ENCODE measurements around the gene DLG1.

DLG1 gene

DNA sequence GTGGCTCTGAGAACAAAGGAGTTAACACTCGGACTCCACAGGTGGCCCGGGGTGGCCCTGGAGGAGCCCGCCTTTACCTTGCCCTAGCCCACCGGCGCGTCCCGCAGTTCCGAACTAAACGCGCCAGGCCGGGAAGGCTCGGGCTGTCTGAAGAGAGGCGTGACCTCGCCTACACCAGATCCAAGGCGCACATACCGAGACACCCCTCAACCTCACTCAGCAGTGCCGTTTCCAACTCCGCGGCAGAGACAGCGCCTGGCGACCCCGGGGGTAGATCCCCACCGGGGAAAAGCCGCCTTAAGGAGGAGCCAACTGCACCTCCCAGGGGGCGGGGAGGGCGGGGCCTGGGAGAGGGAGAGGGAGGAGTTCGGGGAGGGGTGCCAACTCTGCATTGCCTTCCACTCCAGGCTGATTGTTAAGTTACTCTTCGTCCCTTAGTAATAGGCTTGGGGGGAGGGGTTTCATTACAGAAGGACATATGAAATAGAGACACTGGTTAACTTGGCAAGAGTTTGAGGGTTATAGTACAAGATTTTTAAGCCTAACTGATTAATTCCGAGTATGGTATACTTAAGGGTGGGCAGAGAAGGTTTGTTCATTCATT, at the start of gene DLG1:
DLG1 (minus strand) TSS at position 272 of the 604 bp plus-strand sequence. CDS start 1,408 bp downstream, outside the sequence.
- H3K4me3 Mint-ChIP-seq, result peak within 1 kb of the TSS; percentile 88
- peak within 1 kb of the TSS; percentile 96 for H3K27ac Mint-ChIP-seq
- H3K9me3 Mint-ChIP-seq, result no peaks in the 10 kb centered on the region
- H3K36me3 Mint-ChIP-seq (ENCODE audit: low read depth), result peaks cover 35% of the 10 kb centered on the region
- H3K4me1 Mint-ChIP-seq (ENCODE audit: low read depth), result peaks cover 36% of the 10 kb centered on the region
- DNase-seq, result peak; percentile 93
- peaks cover 26% of the 10 kb centered on the region for H3K27me3 Mint-ChIP-seq

GRCh38 chr3:197348014-197348413, 49.6 kb upstream of the DLG1 start:
- H3K4me3 Mint-ChIP-seq, result no peak overlapping the region
- no peaks in the 10 kb centered on the region for H3K9me3 Mint-ChIP-seq
- H3K36me3 Mint-ChIP-seq (ENCODE audit: low read depth), result no peaks in the 10 kb centered on the region
- H3K4me1 Mint-ChIP-seq (ENCODE audit: low read depth), result no peaks in the 10 kb centered on the region
- no peak for DNase-seq
- H3K27me3 Mint-ChIP-seq, result no peaks in the 10 kb centered on the region
- no peak overlapping the region for H3K27ac Mint-ChIP-seq

GRCh38 chr3:197345390-197345789, 47.0 kb upstream of the DLG1 start:
- Mint-ChIP-seq H3K36me3 (ENCODE audit: low read depth) (no peaks in the 10 kb centered on the region), H3K9me3 (no peaks in the 10 kb centered on the region), H3K4me3 (no peak overlapping the region), H3K4me1 (ENCODE audit: low read depth) (no peaks in the 10 kb centered on the region), H3K27ac (no peak overlapping the region), H3K27me3 (no peaks in the 10 kb centered on the region)
- no peak for DNase-seq

- DNase-seq, result no peak
- Mint-ChIP-seq H3K9me3 (no peaks in the 10 kb centered on the region), H3K36me3 (ENCODE audit: low read depth) (no peaks in the 10 kb centered on the region), H3K27me3 (no peaks in the 10 kb centered on the region), H3K4me1 (ENCODE audit: low read depth) (no peaks in the 10 kb centered on the region), H3K4me3 (no peak overlapping the region), H3K27ac (no peak overlapping the region)
These were observed 46.3 kb upstream of the DLG1 start for GRCh38 chr3:197344582-197345318.

DNA sequence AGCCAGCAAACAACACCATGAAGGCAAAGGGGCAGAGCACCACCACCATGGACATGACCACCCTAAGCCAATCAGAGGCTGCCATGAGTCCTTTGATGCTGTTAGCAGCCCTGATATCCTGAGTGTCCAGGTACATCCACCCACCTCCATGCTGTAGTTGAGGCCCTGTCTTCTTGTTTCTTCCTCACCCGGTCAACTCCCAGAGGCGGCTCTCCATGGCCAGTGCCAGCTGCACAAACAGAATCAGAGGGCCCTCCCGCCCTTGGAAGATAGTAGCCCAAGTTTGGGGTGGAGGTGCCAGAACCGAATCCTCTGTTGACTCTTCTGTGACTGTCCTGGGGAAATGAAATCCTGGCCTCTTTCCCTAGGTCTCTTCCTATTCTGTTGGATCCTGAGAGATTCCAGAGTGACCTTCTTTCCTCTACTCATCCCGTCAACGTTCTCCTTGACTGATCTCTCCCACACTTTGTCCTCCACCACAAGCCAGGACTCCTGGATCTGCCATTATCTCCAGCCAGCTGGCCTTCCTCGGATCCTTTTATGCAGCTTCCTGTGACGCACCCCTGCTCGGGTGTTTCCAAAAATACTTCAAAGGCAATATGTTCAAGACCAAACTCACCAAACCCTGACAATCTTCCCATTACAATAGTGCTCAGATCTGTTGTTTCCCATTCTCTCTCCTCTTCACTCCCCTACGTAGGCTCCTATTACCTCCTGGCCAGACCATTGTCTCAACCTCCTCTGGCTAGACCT, 45.4 kb upstream of the DLG1 start:
- Mint-ChIP-seq H3K27ac (no peak overlapping the region), H3K36me3 (ENCODE audit: low read depth) (no peaks in the 10 kb centered on the region), H3K4me3 (no peak overlapping the region), H3K9me3 (no peaks in the 10 kb centered on the region), H3K27me3 (no peaks in the 10 kb centered on the region), H3K4me1 (ENCODE audit: low read depth) (no peaks in the 10 kb centered on the region)
- no peak for DNase-seq

DNA sequence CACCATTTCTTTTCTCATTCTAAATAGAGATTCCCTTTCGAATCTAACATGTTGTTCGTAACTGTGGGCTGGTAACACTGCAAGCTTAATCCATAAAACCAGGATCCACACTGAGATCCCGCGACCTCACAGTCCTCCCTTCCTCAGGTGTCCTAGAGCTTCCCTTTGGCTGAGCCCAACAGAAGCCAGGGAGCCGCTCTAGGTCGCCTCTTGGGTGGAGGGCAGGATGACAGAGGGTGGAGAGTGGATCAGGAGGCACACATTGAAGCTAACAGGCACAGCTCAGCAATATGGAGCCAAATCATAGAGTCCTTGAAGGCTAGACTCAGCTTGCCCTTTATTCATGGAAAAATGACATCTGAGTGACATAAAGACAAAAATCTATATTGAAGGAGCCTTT, 44.7 kb upstream of the DLG1 start:
- H3K9me3 Mint-ChIP-seq, result no peaks in the 10 kb centered on the region
- H3K27ac Mint-ChIP-seq, result no peak overlapping the region
- H3K36me3 Mint-ChIP-seq (ENCODE audit: low read depth), result no peaks in the 10 kb centered on the region
- no peak for DNase-seq
- no peaks in the 10 kb centered on the region for H3K27me3 Mint-ChIP-seq
- H3K4me1 Mint-ChIP-seq (ENCODE audit: low read depth), result no peaks in the 10 kb centered on the region
- no peak overlapping the region for H3K4me3 Mint-ChIP-seq

- Mint-ChIP-seq H3K36me3 (ENCODE audit: low read depth) (no peaks in the 10 kb centered on the region), H3K4me1 (ENCODE audit: low read depth) (no peaks in the 10 kb centered on the region), H3K27me3 (no peaks in the 10 kb centered on the region), H3K4me3 (no peak overlapping the region), H3K27ac (no peak overlapping the region), H3K9me3 (no peaks in the 10 kb centered on the region)
- no peak for DNase-seq
These were observed 42.1 kb upstream of the DLG1 start for GRCh38 chr3:197340521-197340871.

GRCh38 chr3:197339841-197340520, 41.6 kb upstream of the DLG1 start:
- no peaks in the 10 kb centered on the region for H3K4me1 Mint-ChIP-seq (ENCODE audit: low read depth)
- DNase-seq, result no peak
- no peak overlapping the region for H3K4me3 Mint-ChIP-seq
- no peaks in the 10 kb centered on the region for H3K36me3 Mint-ChIP-seq (ENCODE audit: low read depth)
- no peak overlapping the region for H3K27ac Mint-ChIP-seq
- no peaks in the 10 kb centered on the region for H3K9me3 Mint-ChIP-seq
- no peaks in the 10 kb centered on the region for H3K27me3 Mint-ChIP-seq

- H3K9me3 Mint-ChIP-seq, result no peaks in the 10 kb centered on the region
- no peaks in the 10 kb centered on the region for H3K4me1 Mint-ChIP-seq (ENCODE audit: low read depth)
- H3K27ac Mint-ChIP-seq, result no peak overlapping the region
These were observed 40.2 kb upstream of the DLG1 start for GRCh38 chr3:197338586-197338985.

GRCh38 chr3:197337656-197338055, 39.2 kb upstream of the DLG1 start:
- Mint-ChIP-seq H3K4me1 (ENCODE audit: low read depth) (no peaks in the 10 kb centered on the region), H3K27ac (no peak overlapping the region), H3K4me3 (no peak overlapping the region), H3K27me3 (peaks cover 3% of the 10 kb centered on the region), H3K36me3 (ENCODE audit: low read depth) (no peaks in the 10 kb centered on the region), H3K9me3 (no peaks in the 10 kb centered on the region)
- no peak for DNase-seq

More at GRCh38 chr3:197338586-197338985, 40.2 kb upstream of the DLG1 start:
- Mint-ChIP-seq H3K27me3 (peaks cover 2% of the 10 kb centered on the region), H3K36me3 (ENCODE audit: low read depth) (no peaks in the 10 kb centered on the region), H3K4me3 (no peak overlapping the region)
- DNase-seq, result no peak

- Mint-ChIP-seq H3K4me1 (ENCODE audit: low read depth) (no peaks in the 10 kb centered on the region), H3K9me3 (no peaks in the 10 kb centered on the region), H3K4me3 (no peak overlapping the region), H3K27ac (no peak overlapping the region), H3K27me3 (peaks cover 6% of the 10 kb centered on the region), H3K36me3 (ENCODE audit: low read depth) (no peaks in the 10 kb centered on the region)
- DNase-seq, result no peak
These were observed 38.8 kb upstream of the DLG1 start for GRCh38 chr3:197337214-197337613.

DNA sequence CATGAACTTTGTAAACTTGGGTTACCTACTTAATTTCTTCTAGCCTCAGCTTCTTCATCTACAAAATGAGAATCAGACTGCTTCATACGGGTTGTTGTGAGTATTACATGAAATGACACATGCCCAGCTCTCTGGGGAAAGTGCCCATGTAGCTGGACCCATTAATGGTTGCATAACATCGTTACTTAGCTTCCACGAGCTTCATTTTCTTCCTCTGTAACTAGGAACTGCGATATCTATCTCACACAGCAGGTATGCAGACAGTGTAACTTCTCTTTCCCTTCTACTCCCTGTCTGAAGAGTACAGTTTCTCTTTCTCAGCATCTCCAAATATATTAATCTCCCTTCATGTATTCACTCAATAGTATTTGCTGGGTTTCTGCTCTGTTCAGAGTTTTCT, 37.9 kb upstream of the DLG1 start:
- Mint-ChIP-seq H3K27ac (no peak overlapping the region), H3K9me3 (no peaks in the 10 kb centered on the region), H3K36me3 (ENCODE audit: low read depth) (no peaks in the 10 kb centered on the region), H3K4me3 (no peak overlapping the region), H3K4me1 (ENCODE audit: low read depth) (no peaks in the 10 kb centered on the region), H3K27me3 (peaks cover 9% of the 10 kb centered on the region)
- DNase-seq, result no peak

DNA sequence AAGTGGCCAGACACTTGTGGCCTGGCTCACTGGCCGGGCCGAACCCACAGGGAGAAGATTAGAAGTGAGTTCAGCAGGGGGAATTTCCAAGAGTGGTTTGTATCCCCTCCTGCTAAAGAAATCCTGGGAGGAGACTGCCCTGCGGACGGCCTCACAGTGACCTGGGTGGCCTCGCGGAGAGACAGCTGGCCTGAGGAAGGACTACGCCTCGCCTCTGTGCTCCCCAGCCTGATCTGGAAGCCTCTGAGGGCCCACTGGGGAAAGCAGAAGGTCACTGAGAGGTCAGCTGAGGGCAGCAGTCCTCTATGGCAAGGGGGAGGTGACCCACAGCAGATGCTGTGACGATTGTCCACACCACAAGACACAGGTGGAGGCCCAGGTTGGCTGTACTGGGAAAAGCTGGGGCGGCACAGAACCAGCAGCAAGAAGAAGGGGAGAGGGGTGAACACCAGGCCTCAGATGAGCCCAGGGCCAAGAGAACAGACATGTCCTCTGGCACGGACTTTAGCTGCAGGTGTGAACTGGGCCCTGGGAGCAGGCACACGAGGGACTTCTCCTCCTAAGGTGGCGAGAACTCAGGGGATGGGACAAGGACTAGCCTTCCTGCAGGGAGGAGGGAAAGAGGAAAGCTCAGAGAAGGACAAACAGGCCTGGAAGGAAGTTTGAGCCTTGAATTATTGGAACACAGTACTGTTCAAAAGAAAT, 37.2 kb upstream of the DLG1 start:
- DNase-seq, result no peak
- Mint-ChIP-seq H3K36me3 (ENCODE audit: low read depth) (no peaks in the 10 kb centered on the region), H3K4me3 (no peak overlapping the region), H3K4me1 (ENCODE audit: low read depth) (no peaks in the 10 kb centered on the region), H3K27me3 (peaks cover 12% of the 10 kb centered on the region), H3K9me3 (no peaks in the 10 kb centered on the region), H3K27ac (no peak overlapping the region)

GRCh38 chr3:197333901-197334639, 35.7 kb upstream of the DLG1 start:
- H3K4me1 Mint-ChIP-seq (ENCODE audit: low read depth), result no peaks in the 10 kb centered on the region
- no peak for DNase-seq
- H3K27me3 Mint-ChIP-seq, result peaks cover 12% of the 10 kb centered on the region
- no peak overlapping the region for H3K4me3 Mint-ChIP-seq
- H3K9me3 Mint-ChIP-seq, result no peaks in the 10 kb centered on the region
- H3K36me3 Mint-ChIP-seq (ENCODE audit: low read depth), result no peaks in the 10 kb centered on the region
- H3K27ac Mint-ChIP-seq, result no peak overlapping the region

Data from activated T-cell treated with anti-CD3 and anti-CD28 coated beads, Interleukin-2, amount 50 U/mL, for 24 hours (primary cell).